SH-SY5Y (cell line): ENCODE results near the gene AIFM1.

Experiments used
- GATA2 ChIP-seq: IDR thresholded peaks from 2 replicates; pipeline ENCODE4 v1.6.1; 2011; ENCODE audit warnings: mild to moderate bottlenecking, low read depth, low read length
- GATA3 ChIP-seq: IDR thresholded peaks from 2 replicates; pipeline ENCODE4 v1.6.1; 2011; ENCODE audit warnings: low read depth, mild to moderate bottlenecking, low read length, moderate library complexity

GRCh38 chrX:130162094-130162735 is 3.4 kb downstream of the AIFM1 start:
- no peak for TF ChIP-seq GATA2
- TF ChIP-seq GATA3, result no peak
